Choroid plexus epithelial cell (primary cell): ENCODE data around the gene ITGA8.
"Not testable (repeated sequence)": the region's sequence is repeated elsewhere in the genome, so short reads cannot be mapped to it uniquely, and the experiment has no call there.

ENCODE experiments used
- DNase-seq: peaks from one replicate; pipeline ENCODE4 v3.0.0-alpha.2; 2010; ENCODE audit warnings: low read depth
- H3K4me3 ChIP-seq: 2 replicates; pipeline ENCODE4 v1.5.1; 2011; ENCODE audit warnings: low read depth, mild to moderate bottlenecking, control low read depth, low read length, moderate library complexity
- CTCF ChIP-seq: conservative IDR thresholded peaks from 2 replicates; pipeline ENCODE4 v1.5.1; 2011; ENCODE audit warnings: low read depth, mild to moderate bottlenecking, control low read depth, inconsistent platforms, low read length, moderate library complexity

ITGA8 gene

GRCh38 chr10:15636446-15636845, 83.3 kb downstream of the ITGA8 start:
- no peak overlapping the region for H3K4me3 ChIP-seq
- DNase-seq, result no peak
- TF ChIP-seq CTCF, result no peak

- no peak for TF ChIP-seq CTCF
- H3K4me3 ChIP-seq, result no peak overlapping the region
- no peak for DNase-seq
Observed at GRCh38 chr10:15632456-15633091, 87.1 kb downstream of the ITGA8 start.

GRCh38 chr10:15631205-15631604, 88.5 kb downstream of the ITGA8 start:
- DNase-seq, H3K4me3 ChIP-seq: not testable (repeated sequence)

GRCh38 chr10:15630353-15630752, 89.4 kb downstream of the ITGA8 start:
- H3K4me3 ChIP-seq, result no peak overlapping the region
- no peak for DNase-seq
- TF ChIP-seq CTCF, result no peak

GRCh38 chr10:15627617-15628196, 92.0 kb downstream of the ITGA8 start:
- no peak for TF ChIP-seq CTCF
- H3K4me3 ChIP-seq, result no peak overlapping the region
- no peak for DNase-seq

GRCh38 chr10:15626937-15627336, 92.8 kb downstream of the ITGA8 start:
- DNase-seq, result no peak
- H3K4me3 ChIP-seq, result no peak overlapping the region
- TF ChIP-seq CTCF, result no peak

- TF ChIP-seq CTCF, result no peak
- no peak overlapping the region for H3K4me3 ChIP-seq
- DNase-seq, result no peak
Observed at GRCh38 chr10:15625261-15625660, 94.5 kb downstream of the ITGA8 start.
